Upper lobe of left lung (tissue), 6 donors: ENCODE measurements around the gene STAP2. TPM values are rescaled to one million over a fixed set of nuclear protein-coding genes. Genes with fewer than 3 reads are reported as not detected.
"Not testable (repeated sequence)": the region's sequence is repeated elsewhere in the genome, so short reads cannot be mapped to it uniquely, and the experiment has no call there.

Experiments
- ATAC-seq, 2 donors: fragments of 200-7000 bp; cut with Tn5 transposase; one replicate each; pipeline ENCODE4 v1.9.1; 2022; ENCODE audit warnings: mild to moderate bottlenecking in 2 of 2, moderate library complexity in 2 of 2; ENCODE audit not compliant: low FRiP score in 2 of 2
- DNase-seq, 2 donors: peaks; one replicate each; pipeline ENCODE4 v3.0.0-alpha.2; 2019 to 2020
- H3K27ac ChIP-seq, 4 donors: fragments of 200-600 bp; sonication (generic); one replicate each; pipeline ENCODE4 v1.5.1; 2016 to 2019
- H3K27me3 ChIP-seq, 4 donors: fragments of 200-600 bp; sonication (generic); one replicate each; pipeline ENCODE4 v1.5.1; 2017 to 2019
- H3K36me3 ChIP-seq, 4 donors: fragments of 200-600 bp; sonication (generic); one replicate each; pipeline ENCODE4 v1.5.1; 2016 to 2019
- H3K4me1 ChIP-seq, 4 donors: fragments of 200-600 bp; sonication (generic); one replicate each; pipeline ENCODE4 v1.5.1; 2018 to 2019
- H3K4me3 ChIP-seq, 4 donors: fragments of 200-600 bp; sonication (generic); one replicate each; pipeline ENCODE4 v1.5.1; 2017 to 2019; ENCODE audit warnings: mild to moderate bottlenecking in 2 of 4, moderate library complexity in 1 of 4
- H3K9me3 ChIP-seq, 4 donors: fragments of 200-600 bp; sonication (generic); one replicate each; pipeline ENCODE4 v1.5.1; 2018 to 2019
- EP300 ChIP-seq, 4 donors: sonication (generic); formaldehyde crosslinking; IDR thresholded peaks; one replicate each; pipeline ENCODE4 v1.5.1; 2017; ENCODE audit warnings: antibody characterized with exemption in 4 of 4, control low read depth in 2 of 4
- POLR2A ChIP-seq, 4 donors: fragments of 450-650 bp; IDR thresholded peaks; one replicate each; pipeline ENCODE4 v1.5.1; 2016 to 2017; ENCODE audit warnings: antibody characterized with exemption in 4 of 4, mild to moderate bottlenecking in 2 of 4
- POLR2AphosphoS5 ChIP-seq, 2 donors: sonication (generic); formaldehyde crosslinking; IDR thresholded peaks; one replicate each; pipeline ENCODE4 v1.5.1; 2017; ENCODE audit warnings: antibody characterized with exemption in 2 of 2
- WGBS, 2 donors: methylation state at CpG; one replicate each; pipeline ENCODE4 v1.1.5; 2017 to 2018; 5-methylcytosine and 5-hydroxymethylcytosine counted together
- total RNA-seq, 6 donors: library from RNA; depleted of rRNA in 4 of 6; stranded (reverse); fragments of >200 nt in 4 of 6; gene quantifications; one replicate each; pipeline versions ENCODE4 v1.1.0 to v1.2.1, GENCODE V29; 2016 to 2021
- TF ChIP-seq, protein P1 (sequence below), 6 experiments: fragments of 450-650 bp in 4 of 6; fragments of 200-600 bp in 2 of 6; sonication (generic) in 2 of 6; IDR thresholded peaks; one replicate each; pipeline ENCODE4 v1.5.1; 2016 to 2019; ENCODE audit warnings: antibody characterized with exemption in 6 of 6
- donor health status: DM: no; HTN: no; CAD: no; lungs with moderate emphysema.
- donor health status: DM: no; HTN: yes; CAD: no; lungs with severe emphysema.

Gene STAP2
- total RNA-seq, 6 donors from 2014 or later, result 11.2 to 39.8 (median 14.7) TPM

DNA sequence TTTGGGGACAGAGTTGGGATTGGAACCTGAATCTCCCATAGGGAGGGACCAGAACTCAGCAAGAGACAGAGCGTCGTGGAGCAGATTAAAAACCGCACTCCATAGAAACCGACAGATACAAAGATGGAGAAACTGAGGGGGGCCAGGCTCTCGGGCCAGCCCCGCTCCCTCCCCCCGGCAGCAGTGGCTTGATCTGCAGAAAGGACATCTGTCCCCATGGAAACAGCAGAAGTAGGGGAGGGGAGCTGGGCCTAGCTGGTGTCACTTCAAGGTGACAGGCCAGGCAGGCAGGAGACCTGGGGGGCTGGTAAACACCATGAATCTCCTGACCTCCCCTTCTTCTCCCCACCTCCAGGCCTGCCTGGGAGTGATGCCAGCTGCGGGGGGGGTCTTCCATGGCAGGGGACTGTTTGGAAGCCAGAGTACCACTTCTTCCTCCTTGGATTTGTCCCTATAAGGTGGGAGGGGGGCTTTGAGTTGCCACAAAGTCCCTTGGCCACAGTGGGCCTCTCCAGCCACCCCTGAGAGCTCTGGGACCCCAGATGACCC is 47.4 kb downstream of the STAP2 start:
- DNase-seq (no peak), ATAC-seq (no peak)
- WGBS, 2 donors, result 73 to 75% methylated on average over 7 to 8 of the region's 8 CpGs
- no peak overlapping the region for H3K4me3 ChIP-seq
- no peaks in the 10 kb centered on the region for H3K36me3 ChIP-seq
- H3K27me3 ChIP-seq, result no peaks in the 10 kb centered on the region
- TF ChIP-seq, protein P1, sequence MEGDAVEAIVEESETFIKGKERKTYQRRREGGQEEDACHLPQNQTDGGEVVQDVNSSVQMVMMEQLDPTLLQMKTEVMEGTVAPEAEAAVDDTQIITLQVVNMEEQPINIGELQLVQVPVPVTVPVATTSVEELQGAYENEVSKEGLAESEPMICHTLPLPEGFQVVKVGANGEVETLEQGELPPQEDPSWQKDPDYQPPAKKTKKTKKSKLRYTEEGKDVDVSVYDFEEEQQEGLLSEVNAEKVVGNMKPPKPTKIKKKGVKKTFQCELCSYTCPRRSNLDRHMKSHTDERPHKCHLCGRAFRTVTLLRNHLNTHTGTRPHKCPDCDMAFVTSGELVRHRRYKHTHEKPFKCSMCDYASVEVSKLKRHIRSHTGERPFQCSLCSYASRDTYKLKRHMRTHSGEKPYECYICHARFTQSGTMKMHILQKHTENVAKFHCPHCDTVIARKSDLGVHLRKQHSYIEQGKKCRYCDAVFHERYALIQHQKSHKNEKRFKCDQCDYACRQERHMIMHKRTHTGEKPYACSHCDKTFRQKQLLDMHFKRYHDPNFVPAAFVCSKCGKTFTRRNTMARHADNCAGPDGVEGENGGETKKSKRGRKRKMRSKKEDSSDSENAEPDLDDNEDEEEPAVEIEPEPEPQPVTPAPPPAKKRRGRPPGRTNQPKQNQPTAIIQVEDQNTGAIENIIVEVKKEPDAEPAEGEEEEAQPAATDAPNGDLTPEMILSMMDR (IDR thresholded peaks at IDR 0.05), result no peak
- TF ChIP-seq EP300 (IDR thresholded peaks at IDR 0.05) (no peak), POLR2AphosphoS5 (IDR thresholded peaks at IDR 0.05) (no peak), POLR2A (IDR thresholded peaks at IDR 0.05) (no peak)
- no peaks in the 10 kb centered on the region for H3K9me3 ChIP-seq
- H3K27ac ChIP-seq, result no peak overlapping the region
- no peaks in the 10 kb centered on the region for H3K4me1 ChIP-seq

DNA sequence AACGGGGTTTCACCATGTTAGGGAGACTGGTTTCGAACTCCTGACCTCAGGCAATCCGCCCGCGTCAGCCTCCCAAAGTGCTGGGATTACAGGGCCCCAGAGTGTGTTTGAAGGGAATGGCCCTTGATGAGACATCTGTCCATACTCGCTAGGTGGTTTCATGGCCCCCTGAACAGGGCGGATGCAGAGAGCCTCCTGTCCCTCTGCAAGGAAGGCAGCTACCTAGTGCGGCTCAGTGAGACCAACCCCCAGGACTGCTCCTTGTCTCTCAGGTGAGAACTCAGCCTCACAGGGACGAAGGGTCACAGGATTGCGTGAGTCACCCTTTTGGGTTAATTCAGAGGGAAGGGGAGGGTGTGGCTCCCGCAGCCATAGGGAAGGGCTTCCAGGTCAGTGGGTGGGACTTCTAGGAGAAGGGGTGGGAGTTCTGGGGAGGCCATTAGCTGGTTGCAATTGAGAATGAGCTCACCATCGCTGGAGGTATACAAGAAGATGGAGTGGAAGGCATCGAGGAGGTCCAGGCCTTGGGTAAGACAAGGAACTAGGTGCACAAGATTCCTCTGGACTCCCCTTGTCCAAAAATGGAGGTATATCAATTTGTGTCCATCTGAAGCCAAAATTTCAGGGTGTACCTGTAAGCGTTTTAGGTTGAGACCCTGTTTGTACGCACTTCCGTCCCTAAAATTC is 50.4 kb downstream of the STAP2 start:
- TF ChIP-seq POLR2A (IDR thresholded peaks at IDR 0.05) (no peak), EP300 (IDR thresholded peaks at IDR 0.05) (no peak), POLR2AphosphoS5 (IDR thresholded peaks at IDR 0.05) (no peak)
- TF ChIP-seq, protein P1 (IDR thresholded peaks at IDR 0.05), result no peak
- H3K27ac ChIP-seq, result no peak overlapping the region
- H3K9me3 ChIP-seq, result no peaks in the 10 kb centered on the region
- no peaks in the 10 kb centered on the region for H3K36me3 ChIP-seq
- 76 to 77% methylated on average over 16 of the region's 16 CpGs for WGBS, 2 donors
- no peak for ATAC-seq
- no peak overlapping the region for H3K4me3 ChIP-seq
- no peaks in the 10 kb centered on the region for H3K4me1 ChIP-seq
- H3K27me3 ChIP-seq, result no peaks in the 10 kb centered on the region
- DNase-seq, result no peak

DNA sequence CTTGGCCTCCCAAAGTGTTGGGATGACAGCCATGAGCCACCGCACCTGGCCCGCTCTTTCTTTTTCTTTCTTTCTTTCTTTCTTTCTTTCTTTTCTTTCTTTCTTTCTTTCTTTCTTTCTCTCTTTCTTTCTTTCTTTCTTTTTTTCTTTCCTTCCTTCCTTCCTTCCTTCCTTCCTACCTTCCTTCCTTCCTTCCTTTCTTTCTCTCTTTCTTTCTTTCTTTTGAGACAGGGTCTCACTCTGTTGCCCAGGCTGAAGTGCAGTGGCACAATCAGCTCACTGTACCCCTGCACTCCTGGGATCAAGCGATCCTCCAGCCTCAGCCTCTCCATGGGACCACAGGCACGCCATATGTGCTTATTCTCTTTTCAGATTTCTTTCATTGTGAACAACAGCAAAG is 52.5 kb downstream of the STAP2 start:
- not testable (repeated sequence) for H3K4me3 ChIP-seq, H3K27ac ChIP-seq, H3K27me3 ChIP-seq, H3K4me1 ChIP-seq, H3K9me3 ChIP-seq, DNase-seq, H3K36me3 ChIP-seq, ATAC-seq
- WGBS, 2 donors, result 85 to 90% methylated on average over 4 of the region's 4 CpGs

DNA sequence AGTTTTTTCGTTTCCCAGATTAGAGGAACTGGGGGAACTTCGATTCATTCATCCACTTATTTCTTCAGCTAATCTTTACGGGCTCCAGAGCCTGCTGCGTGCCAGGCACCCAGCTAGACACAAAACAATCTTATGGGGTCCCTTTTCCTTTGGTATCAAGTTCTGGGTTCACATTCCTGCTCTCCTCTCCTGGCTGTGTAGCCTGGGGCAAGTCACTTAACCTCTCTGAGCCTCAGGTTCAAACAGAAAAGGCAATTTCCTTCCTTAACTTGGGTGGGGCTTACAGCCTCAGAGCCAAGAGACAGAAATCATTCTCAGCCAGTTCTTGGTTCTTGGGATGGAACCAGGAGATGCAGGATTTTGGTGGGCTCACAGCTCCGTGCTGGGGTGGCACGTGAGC is 53.7 kb downstream of the STAP2 start:
- Histone ChIP-seq H3K36me3 (no peaks in the 10 kb centered on the region), H3K9me3 (no peaks in the 10 kb centered on the region), H3K4me3 (no peak overlapping the region), H3K4me1 (peaks cover 0 to 3% (median under 1%) of the 10 kb centered on the region in 4 donors), H3K27ac (no peak overlapping the region), H3K27me3 (peaks cover 0 to 10% (median 5%) of the 10 kb centered on the region in 4 donors)
- no peak for ATAC-seq
- WGBS, 2 donors, result 63 to 65% methylated on average over 5 to 6 of the region's 6 CpGs
- DNase-seq, result no peak
- TF ChIP-seq EP300 (IDR thresholded peaks at IDR 0.05), result no peak
- TF ChIP-seq, protein P1 (IDR thresholded peaks at IDR 0.05), result no peak
- no peak for TF ChIP-seq POLR2A (IDR thresholded peaks at IDR 0.05)
- TF ChIP-seq POLR2AphosphoS5 (IDR thresholded peaks at IDR 0.05), result no peak

DNA sequence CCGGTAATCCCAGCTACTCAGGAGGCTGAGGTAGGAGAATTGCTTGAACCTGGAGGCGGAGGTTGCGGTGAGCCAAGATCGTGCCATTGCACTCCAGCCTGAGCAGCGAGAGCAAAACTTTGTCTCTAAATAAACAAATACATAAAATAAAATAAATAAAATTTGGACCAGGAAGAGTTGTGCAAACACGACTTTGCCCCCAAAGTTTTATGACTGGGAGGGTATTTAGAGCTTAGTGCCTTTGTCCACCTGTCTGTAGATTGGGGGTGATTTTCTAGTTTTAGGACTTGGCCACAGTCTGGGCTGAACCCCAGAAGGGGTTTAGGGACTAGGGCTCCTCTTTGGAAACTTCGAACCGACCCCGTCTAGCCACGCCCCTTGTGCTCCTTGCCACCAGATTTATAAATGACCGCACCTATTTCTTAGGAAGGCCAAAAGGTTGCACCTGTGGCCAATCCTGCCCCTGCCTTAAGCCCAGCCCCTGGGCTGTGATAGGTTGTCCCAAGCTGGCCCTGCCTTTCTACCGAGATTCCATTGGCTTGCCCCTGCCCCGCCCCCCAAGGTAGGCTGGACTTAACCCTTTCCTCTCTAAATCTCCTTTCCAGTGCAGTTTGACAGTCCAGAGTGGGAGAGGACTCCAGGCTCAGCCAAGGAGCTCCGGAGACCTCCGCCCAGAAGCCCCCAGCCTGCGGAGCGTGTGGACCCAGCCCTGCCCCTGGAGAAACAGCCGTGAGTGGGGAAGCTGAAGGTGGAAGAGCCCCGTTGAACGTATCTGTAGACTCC is 54.3 kb downstream of the STAP2 start:
- WGBS, 2 donors, result 40 to 42% methylated on average over 20 of the region's 20 CpGs
- Histone ChIP-seq H3K27me3 (peaks cover 0 to 15% (median 8%) of the 10 kb centered on the region in 4 donors), H3K4me1 (peaks cover 4 to 9% (median 7%) of the 10 kb centered on the region in 4 donors), H3K4me3 (no peak overlapping the region), H3K9me3 (no peaks in the 10 kb centered on the region), H3K27ac (no peak overlapping the region), H3K36me3 (no peaks in the 10 kb centered on the region)
- TF ChIP-seq POLR2AphosphoS5 (IDR thresholded peaks at IDR 0.05) (no peak), POLR2A (IDR thresholded peaks at IDR 0.05) (no peak), EP300 (IDR thresholded peaks at IDR 0.05) (no peak)
- TF ChIP-seq, protein P1 (IDR thresholded peaks at IDR 0.05), result no peak
- ATAC-seq (no peak), DNase-seq (no peak)
